Mucosa of descending colon (tissue), 3 donors: Measurements from ENCODE around the gene PTBP3. TPM values are rescaled to one million over a fixed set of nuclear protein-coding genes. Genes with fewer than 3 reads are reported as not detected.

Experiments
- ATAC-seq: fragments of 200-7000 bp; cut with Tn5 transposase; one replicate; pipeline ENCODE4 v1.9.1; 2020; ENCODE audit warnings: mild to moderate bottlenecking, moderate library complexity
- DNase-seq, 3 donors: peaks; one replicate each; pipeline ENCODE4 v3.0.0-alpha.2; 2020
- H3K36me3 ChIP-seq: fragments of 200-600 bp; one replicate; pipeline ENCODE4 v1.8.0; 2021; ENCODE audit warnings: low read depth, mild to moderate bottlenecking
- H3K4me1 ChIP-seq: fragments of 200-600 bp; one replicate; pipeline ENCODE4 v1.8.0; 2021; ENCODE audit warnings: low read depth, mild to moderate bottlenecking
- H3K4me3 ChIP-seq: fragments of 200-600 bp; one replicate; pipeline ENCODE4 v1.8.0; 2021; ENCODE audit warnings: mild to moderate bottlenecking
- H3K9me3 ChIP-seq: fragments of 200-600 bp; one replicate; pipeline ENCODE4 v1.8.0; 2021; ENCODE audit warnings: mild to moderate bottlenecking
- intact Hi-C, 2 donors: fragments of 100-400 bp; cut with DNase I in 1 of 2; cut with micrococcal nuclease in 1 of 2; formaldehyde crosslinking; loops; one replicate each; pipeline versions ENCODE4 v1.11.0 to v1.11.1; 2022; cut with DNase I, micrococcal nuclease
- total RNA-seq, 3 donors: library from RNA; stranded (reverse); fragmentation: NEBNext Ultra II Directional in 2 of 3; extraction: Animal tissue kit (Norgen Biotek cat#: 25700) in 2 of 3; gene quantifications; one replicate each; pipeline versions ENCODE4 v1.2.1 to v1.2.4, GENCODE V29; 2021 to 2023
- TF ChIP-seq, protein P1 (sequence below): fragments of 200-600 bp; IDR thresholded peaks from one replicate; pipeline ENCODE4 v1.8.0; 2022; ENCODE audit warnings: antibody characterized with exemption, mild to moderate bottlenecking
- donor health status: DM: no; HTN: no; CAD: no; lungs with moderate emphysema.
- donor health status: DM: no; HTN: no; CAD: no.
- donor health status: DM: no; HTN: yes; CAD: no.

The PTBP3 gene
- total RNA-seq, 3 donors from 2014 or later: 69.3 to 132 (median 125) TPM

DNA sequence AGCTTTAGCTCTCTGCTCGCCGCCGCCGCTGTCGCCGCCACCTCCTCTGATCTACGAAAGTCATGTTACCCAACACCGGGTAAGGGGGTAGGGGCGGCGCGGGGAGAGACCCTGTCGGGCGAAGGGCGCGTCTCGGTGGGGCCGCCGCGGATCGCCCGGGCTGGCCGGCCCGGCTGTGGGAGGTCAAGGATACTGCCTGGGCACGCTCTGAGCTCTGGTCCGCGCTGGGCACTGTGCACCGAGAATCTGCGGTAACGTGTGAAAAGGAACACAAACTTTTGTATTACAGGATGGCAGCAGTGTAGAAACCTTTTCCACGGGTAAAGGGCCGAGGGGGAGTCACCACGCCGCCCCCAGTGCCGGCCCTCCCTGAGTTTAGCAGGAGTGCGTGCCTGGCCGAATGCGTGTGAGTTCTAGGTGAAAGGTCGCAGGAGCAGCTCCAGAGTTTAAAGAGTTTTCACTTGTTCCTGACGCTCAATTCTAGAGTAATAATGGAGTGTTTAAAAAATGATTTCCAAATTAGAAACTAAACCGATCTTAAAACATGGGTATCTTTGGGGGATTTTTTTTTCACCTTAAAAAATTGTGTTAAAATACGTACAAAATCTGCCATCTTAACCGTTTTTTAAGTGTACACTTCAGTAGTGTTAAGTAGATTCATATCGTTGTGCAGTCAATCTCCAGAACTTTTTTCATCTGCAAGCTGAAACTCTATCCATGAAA, 46.8 kb upstream of the PTBP3 start, which contains the start of gene HSDL2:
TSS of gene HSDL2 (plus strand) at position 7 of the 723 bp plus-strand sequence. CDS start at position 63, 56 bp downstream.
- DNase-seq (peak in 1 of 3 donors; percentile 65), ATAC-seq (peak; percentile 53)
- intact Hi-C loops: no loop called here
- Histone ChIP-seq H3K4me1 (peaks cover 21% of the 10 kb centered on the region), H3K9me3 (no peaks in the 10 kb centered on the region), H3K36me3 (no peaks in the 10 kb centered on the region), H3K4me3 (peak within 1 kb of the TSS; percentile 36)
- TF ChIP-seq, protein P1, sequence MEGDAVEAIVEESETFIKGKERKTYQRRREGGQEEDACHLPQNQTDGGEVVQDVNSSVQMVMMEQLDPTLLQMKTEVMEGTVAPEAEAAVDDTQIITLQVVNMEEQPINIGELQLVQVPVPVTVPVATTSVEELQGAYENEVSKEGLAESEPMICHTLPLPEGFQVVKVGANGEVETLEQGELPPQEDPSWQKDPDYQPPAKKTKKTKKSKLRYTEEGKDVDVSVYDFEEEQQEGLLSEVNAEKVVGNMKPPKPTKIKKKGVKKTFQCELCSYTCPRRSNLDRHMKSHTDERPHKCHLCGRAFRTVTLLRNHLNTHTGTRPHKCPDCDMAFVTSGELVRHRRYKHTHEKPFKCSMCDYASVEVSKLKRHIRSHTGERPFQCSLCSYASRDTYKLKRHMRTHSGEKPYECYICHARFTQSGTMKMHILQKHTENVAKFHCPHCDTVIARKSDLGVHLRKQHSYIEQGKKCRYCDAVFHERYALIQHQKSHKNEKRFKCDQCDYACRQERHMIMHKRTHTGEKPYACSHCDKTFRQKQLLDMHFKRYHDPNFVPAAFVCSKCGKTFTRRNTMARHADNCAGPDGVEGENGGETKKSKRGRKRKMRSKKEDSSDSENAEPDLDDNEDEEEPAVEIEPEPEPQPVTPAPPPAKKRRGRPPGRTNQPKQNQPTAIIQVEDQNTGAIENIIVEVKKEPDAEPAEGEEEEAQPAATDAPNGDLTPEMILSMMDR: no peak

DNA sequence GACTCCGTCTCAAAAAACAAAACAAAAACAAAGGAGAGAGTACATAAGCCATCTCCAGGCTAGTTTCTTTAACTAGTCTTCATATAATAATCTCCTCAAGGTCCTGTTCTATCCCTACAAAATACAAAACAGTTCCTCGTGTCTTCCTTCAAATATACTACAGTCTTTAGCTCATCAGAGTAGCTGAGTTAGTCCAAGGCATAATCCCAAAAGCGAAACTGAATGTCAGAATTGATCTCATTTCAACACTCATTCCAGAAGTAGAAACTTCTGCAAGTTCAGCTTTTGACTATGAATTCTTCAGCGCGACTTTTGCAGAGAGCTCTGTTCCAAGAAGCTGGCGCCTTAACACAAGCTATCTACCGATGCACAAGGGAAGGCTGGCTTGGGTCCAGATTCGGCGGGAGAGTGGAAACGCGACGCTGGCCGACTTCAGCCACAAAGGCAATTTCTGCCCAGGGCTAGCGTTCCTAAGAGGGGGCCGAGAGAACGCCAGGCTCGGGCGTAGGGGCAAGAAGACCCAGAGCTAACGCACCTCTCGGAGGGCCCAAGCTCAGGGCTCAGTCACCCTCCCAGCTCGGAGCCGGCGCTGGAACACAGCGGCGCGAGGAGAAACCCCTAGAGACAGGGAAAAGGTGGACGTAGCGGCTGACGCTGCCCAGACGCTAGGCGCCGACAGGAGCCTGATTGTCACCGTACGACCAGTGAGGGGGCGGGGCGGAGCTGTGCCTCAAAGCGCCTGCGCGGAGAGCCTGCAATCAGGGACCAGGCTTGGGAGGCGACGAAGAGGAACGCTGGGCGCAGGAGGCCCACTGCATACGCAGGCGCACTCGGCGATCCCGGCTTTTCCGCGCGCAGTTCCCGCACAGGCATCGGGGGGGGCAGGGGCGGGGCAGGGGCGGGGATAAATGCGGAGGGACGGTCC, 46.0 kb upstream of the PTBP3 start:
- Histone ChIP-seq H3K4me1 (peaks cover 18% of the 10 kb centered on the region), H3K4me3 (peak overlapping the region; percentile 36), H3K36me3 (no peaks in the 10 kb centered on the region), H3K9me3 (no peaks in the 10 kb centered on the region)
- ATAC-seq (peak; percentile 97), DNase-seq (peak; percentile 100)
- TF ChIP-seq, protein P1: no peak
- intact Hi-C loops: no loop called here

DNA sequence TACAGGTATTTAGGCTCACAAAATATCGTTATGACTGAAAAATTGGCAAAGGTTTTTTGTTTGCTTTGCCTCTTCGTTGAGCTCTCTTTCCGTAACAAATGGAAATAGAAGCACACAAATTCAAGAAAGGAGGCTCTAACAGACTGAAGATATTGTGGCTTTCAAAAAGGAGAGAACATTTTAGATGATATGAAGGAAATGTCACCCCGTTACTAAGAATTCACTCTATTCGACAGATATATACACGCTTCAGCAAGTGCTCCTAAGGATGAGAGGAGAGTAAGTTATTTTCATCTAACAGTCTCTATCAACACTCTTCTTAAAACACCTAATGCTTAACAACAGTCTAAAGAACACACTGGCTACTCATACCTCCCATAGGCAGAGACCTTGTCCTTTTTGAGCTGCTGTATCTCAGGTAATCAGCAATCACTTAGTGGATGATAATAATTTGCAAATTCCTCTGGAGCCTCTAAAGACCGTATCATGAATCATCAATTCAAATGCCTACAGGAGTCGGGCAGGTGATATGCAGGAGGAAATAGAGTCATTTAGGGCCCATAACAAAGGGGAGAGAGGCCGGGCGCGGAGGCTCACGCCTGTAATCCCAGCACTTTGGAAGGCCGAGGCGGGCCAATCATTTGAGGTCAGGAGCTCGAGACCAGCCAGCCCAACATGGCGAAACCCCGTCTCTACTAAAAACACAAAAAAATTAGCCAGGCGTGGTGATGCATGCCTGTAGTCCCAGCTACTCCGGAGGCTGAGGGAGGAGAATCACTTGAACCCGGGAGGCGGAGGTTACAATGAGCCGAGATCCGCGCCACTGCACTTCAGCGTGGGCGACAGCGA, 45.1 kb upstream of the PTBP3 start:
- DNase-seq (peak; percentile 55 to 62 (median 59)), ATAC-seq (peak; percentile 37)
- H3K9me3 ChIP-seq: no peaks in the 10 kb centered on the region
- peaks cover 18% of the 10 kb centered on the region for H3K4me1 ChIP-seq
- intact Hi-C loops: no loop called here
- no peaks in the 10 kb centered on the region for H3K36me3 ChIP-seq
- TF ChIP-seq, protein P1: no peak
- peak overlapping the region; percentile 36 for H3K4me3 ChIP-seq

DNA sequence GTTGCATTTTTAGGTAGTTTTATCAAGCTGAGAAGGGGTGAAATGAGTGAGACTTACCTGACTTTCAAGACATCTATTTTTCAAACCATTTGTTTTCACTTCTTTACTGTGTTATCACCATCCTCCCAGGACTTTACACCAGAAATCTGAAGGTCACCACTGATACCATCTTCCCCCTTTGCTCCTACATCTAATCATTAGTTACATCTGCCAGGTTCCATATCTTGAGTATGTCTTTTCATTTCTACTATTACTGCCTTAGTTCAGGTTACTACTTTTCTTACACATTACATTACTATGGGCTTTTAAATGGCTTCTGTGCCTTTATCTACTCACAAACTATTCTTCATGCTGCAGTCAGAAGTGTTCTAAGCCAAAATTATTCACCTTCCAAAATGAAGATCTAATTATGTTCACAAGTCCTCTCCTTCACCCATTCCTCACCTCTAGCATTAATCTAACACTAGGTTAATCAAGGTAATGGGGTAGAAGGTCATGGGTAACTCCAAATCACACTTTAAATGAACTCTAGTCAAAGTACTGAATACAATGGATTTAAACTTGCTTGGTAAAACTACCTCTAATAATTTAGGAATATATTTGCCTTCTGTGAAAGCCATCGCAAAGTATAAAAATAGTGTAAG, 44.4 kb upstream of the PTBP3 start:
- intact Hi-C loops: no loop called here
- TF ChIP-seq, protein P1: no peak
- no peak overlapping the region for H3K4me3 ChIP-seq
- ATAC-seq: no peak
- H3K9me3 ChIP-seq: no peaks in the 10 kb centered on the region
- peaks cover 18% of the 10 kb centered on the region for H3K4me1 ChIP-seq
- no peaks in the 10 kb centered on the region for H3K36me3 ChIP-seq
- no peak for DNase-seq

DNA sequence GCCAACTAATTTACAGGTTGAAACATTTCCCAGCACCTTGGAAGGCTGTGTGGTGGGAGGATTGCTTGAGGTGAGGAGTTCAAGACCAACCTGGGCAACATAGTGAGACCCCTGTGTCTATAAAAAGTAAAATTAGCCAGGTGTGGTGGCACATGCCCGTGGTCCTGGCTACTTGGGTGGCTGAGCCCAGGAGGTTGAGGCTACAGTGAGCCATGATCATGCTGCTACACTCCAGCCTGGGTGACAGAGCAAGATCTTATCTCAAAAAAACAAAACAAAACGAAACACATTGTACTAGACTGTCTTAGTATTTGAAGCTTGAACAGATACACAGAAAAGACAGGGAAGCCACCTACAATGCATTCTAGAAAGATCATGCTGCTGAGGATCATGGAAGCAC, 43.7 kb upstream of the PTBP3 start:
- Histone ChIP-seq H3K4me3 (no peak overlapping the region), H3K36me3 (no peaks in the 10 kb centered on the region), H3K4me1 (peaks cover 15% of the 10 kb centered on the region), H3K9me3 (no peaks in the 10 kb centered on the region)
- intact Hi-C loops: no loop called here
- ATAC-seq (no peak), DNase-seq (no peak)
- TF ChIP-seq, protein P1: no peak
